CD4-positive, alpha-beta T cell treated with Interferon alpha-2 for 1 hour (primary cell): Measurements from ENCODE around the gene HS6ST1.
A peak's percentile ranks its signal among the peaks of the same experiment; 100 is the strongest.
"Not testable (repeated sequence)": the region's sequence is repeated elsewhere in the genome, so short reads cannot be mapped to it uniquely, and the experiment has no call there.

Experiments
- DNase-seq, 2 donors: peaks; one replicate each; pipeline ENCODE4 v3.0.0-alpha.2; 2020 to 2022

The HS6ST1 gene

DNA sequence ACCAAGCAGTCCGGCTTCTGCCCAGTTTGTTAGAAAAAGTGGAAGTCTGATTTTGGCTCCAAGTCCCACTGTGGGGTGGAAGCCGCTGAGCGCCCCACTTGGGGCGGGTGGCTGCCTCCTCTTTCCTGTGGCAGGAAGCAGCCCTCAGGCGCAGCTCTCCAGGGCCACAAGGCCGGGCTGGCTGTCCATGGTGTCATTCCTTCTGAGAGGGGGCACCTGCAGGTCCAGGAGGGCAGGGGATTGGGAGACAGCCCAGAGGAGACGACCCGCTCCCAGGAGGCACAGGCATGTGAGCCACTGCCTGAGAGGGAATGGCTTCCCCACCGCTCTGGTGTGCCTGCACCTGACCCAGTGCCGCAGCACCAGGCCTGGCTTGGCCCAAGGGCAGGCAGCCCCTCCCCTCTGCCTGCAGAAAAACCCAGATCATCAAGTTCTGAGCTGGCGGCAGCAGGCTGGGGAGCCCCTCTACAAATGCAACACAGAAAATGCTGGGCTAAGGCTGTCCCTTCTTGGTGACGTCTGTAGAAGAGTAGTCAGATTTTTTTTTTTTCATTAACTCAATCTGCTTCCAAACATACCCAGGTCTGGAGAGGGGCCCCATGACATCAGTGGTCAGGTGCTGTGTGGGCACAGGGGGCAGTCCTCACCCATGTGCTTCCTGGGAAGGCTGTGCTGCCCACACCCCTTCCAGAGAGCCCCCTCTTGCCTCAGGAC, 38.4 kb downstream of the HS6ST1 start:
- peak in 1 of 2 donors; percentile 7 for DNase-seq

GRCh38 chr2:128279786-128280157, 38.9 kb downstream of the HS6ST1 start:
- DNase-seq: no peak

GRCh38 chr2:128279009-128279408, 39.7 kb downstream of the HS6ST1 start:
- DNase-seq: no peak

DNA sequence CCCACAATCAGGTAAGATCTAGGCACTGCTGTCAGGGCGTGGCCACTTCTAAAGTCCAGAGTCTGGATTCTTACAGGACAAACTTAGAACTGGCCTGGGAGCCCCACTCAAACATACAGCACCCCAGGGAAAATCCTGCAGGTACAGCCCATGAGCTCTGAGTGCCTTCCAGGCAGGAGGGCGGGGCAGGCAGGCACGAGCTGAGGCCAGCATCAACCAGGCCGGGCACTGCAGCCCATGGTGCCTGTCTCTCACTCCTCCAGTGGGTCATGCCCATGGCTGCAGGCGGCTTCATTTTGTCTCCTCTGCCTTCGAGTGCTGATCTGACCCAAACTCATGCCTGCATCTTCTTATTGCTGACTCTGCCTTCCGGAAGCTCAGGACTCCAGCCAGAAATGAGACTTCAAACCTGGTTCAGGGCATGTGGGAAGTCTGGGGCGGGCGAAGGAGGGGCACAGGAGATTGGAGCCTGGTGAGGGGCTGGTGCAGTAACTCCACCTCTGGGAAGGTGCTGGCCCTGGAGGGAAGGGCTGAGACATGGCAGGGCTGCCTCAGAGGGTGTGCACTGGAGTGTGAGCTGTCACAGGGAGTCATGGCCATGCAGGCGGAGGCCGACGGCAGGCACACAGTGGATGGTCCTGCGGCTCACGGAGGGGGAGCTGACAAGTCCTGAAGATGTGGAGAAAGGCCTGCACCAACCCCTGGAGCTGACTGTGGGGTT, 40.5 kb downstream of the HS6ST1 start:
- no peak for DNase-seq

DNA sequence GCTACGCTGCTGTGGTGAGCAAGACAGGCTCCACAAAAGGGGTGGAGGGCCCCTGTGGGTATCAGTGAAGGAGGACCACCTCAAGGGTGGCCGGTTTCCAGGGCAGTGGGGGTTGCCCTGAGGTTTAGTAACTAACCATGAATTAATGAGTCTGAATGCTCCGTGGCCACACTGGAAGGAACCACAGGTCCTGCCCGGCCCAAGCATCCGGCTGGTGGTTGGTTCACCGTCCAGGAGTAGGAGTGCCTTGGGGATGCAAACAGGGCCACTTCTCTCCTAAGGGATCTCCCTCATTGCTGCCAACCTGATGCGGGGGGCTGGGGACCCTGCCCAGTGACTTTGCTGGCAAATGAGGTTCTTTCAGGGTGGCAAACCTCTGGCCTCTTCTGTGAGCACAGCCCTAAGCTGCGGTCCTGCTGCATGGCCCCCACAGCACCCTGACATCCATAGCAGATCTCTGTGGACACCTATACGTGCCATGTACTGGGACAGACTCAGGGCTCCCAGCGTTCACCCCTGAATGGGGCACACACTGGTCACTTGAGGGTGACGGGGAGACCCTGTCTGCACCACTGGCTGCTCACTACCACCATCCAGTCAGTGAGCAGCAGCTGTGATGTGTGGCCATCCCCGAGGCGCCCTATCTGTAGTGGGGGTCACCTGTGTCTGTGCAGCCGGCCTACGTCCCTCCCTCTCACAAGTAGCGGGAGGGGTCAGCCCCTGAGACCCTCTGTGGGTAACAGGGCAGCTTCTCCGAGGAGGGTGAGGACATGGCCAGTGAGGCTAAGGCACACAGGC, 41.6 kb downstream of the HS6ST1 start:
- no peak for DNase-seq

- no peak for DNase-seq
Observed at GRCh38 chr2:128275498-128276045, 43.1 kb downstream of the HS6ST1 start.

DNA sequence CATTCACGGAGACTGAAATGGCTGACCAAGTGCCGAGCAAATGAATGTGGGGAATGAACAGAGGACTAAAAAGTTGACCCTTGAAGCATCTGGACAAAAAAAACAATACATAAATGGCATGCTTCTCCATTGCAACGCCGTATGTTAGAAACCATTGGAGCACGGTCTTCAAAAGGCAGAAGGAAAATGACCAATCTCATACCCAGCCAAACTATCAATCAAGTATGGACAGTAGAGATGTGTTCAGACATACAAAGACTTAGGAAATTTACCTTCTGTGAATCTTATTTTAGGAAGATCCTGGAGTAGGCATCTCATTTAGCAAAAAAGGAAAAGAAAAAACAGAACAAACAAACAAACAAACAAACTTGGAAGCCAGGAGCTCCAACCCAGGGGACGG, 44.5 kb downstream of the HS6ST1 start:
- no peak for DNase-seq

DNA sequence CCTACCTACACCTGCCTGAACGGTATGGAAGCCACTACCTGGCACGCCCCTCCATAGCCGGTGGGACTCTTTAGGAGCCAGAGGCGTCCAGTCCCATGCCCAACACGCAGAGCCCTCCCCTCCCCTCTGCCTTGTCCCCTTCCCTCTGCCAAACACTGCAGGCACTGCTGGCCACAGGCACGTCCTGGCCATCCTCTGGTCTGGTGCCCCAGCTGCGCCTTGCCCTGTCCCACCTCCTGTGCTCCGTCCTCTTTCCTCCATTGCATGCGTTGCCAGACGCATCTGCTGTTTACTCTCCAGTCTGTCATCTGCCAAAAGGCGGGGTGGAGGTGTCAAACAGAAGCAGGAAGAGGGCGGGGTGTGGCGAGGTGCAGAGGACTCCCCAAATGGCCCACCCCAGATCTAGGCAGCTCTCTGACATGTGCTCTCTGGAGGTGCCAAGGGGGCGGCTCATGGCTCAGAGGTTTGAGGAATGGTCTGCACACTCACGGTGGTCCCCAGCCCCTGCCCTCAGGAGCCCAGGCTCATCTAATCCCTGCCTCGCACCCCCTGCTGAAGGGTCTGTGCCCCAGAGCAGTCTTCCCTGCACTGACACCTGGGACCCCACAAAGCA, 45.1 kb downstream of the HS6ST1 start:
- peak; percentile 29 to 59 for DNase-seq

- no peak for DNase-seq
Observed at GRCh38 chr2:128272601-128273468, 45.8 kb downstream of the HS6ST1 start.

- no peak for DNase-seq
Observed at GRCh38 chr2:128271911-128272600, 46.6 kb downstream of the HS6ST1 start.

GRCh38 chr2:128271597-128271910, 47.1 kb downstream of the HS6ST1 start:
- no peak for DNase-seq

- DNase-seq: no peak
Observed at GRCh38 chr2:128270672-128271596, 47.7 kb downstream of the HS6ST1 start.

- no peak for DNase-seq
Observed at GRCh38 chr2:128269990-128270671, 48.5 kb downstream of the HS6ST1 start.

GRCh38 chr2:128269063-128269989, 49.3 kb downstream of the HS6ST1 start:
- DNase-seq: no peak

DNA sequence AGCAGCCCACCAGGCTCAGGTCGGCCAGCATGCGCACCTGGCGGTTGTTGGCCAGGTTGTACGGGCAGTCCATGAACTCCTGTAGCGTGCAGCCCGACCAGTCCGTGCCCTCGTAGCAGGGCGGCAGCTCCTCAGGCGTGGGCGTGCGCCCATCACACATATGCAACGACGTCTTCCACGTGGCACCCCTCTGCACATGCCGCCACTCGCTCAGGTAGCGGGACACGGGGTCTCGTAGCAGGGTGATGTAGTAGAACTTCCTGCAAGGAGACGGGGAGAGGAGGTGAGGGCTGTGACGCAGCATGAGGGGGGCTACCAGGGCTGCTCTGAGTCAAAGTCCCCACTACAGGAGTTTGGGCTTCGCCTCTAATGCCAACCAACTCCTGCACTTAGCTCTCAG, 50.1 kb downstream of the HS6ST1 start:
- not testable (repeated sequence) for DNase-seq

DNA sequence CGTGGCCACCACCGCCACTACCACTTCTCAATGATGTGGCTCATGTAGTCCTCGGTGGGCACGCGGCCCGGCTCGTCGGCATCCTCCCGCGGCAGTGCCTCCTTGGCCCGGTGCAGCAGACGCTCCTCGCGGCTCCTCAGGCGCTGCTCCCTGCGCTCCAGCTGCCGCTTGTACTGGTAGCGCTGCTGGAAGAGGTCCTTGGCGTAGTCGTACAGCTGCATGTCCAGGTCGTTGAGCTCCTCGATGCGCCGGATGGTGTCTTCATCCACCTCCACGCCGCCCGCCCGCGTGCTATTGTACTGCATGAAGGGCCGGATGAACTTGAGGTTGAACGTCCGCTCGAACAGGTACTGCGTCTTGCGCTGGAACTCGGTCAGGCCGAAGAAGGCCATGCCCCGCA, 50.5 kb downstream of the HS6ST1 start:
- DNase-seq: not testable (repeated sequence)

GRCh38 chr2:128267649-128268048, 51.0 kb downstream of the HS6ST1 start:
- DNase-seq: not testable (repeated sequence)

DNA sequence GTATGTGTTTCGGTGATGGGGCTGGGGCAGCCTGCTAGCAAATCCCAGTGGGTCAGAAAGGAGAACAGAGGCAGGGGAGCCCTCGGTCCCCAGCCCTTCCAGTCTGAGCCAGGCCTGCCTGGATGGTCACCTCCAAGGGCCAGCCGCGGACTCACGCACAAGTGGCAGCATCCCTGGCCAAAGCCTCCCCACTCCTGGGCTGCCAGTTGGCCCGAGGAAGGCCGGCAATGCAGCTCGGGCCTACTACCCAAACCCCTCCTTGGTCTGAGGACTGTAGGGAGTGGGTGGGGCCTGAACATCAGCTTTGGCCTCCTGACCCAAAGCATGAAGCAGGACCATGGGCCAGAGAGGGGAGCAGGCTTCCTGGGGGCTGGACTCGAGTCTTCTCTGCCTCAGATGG, 51.5 kb downstream of the HS6ST1 start:
- DNase-seq: not testable (repeated sequence)

DNA sequence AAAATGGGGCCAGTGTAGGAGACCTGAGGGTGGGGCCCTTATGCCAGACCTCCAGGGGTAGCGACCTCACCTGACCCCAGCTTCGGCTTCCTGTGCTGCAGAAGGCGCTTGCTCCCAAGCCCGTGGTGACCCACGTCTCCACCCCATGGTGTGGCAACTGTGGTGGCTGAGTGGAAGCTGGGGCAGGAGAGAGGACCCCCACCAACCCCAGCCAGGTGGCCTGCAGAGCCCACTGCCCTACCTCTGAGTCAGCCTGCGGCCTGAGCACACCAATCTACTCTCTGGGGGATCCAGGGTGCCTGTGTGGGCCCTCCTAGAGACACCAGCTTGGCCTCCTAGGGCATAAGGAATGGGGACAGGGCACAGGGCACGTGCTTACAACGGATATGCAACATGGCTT, 52.2 kb downstream of the HS6ST1 start:
- DNase-seq: not testable (repeated sequence)
